GM19455 (cell line): ENCODE data around the gene FAM204A.

Source experiments
- ATAC-seq: cut with Tn5 transposase; IDR thresholded peaks from one replicate; pipeline ENCODE4 v1.9.1; 2021; ENCODE audit not compliant: unreplicated experiment

The FAM204A gene

GRCh38 chr10:118332948-118333710 lies 9.0 kb downstream of the FAM204A start:
- ATAC-seq, result no peak

- no peak for ATAC-seq
Measured at GRCh38 chr10:118332236-118332635, 9.9 kb downstream of the FAM204A start.

GRCh38 chr10:118330295-118331076 lies 11.6 kb downstream of the FAM204A start:
- no peak for ATAC-seq

GRCh38 chr10:118324140-118324539 lies 18.0 kb downstream of the FAM204A start:
- no peak for ATAC-seq

- ATAC-seq, result no peak
Measured at GRCh38 chr10:118321724-118322575, 20.2 kb downstream of the FAM204A start.

- no peak for ATAC-seq
Measured at GRCh38 chr10:118315629-118316028, 26.5 kb downstream of the FAM204A start.

GRCh38 chr10:118314882-118315281 lies 27.2 kb downstream of the FAM204A start:
- ATAC-seq, result no peak

GRCh38 chr10:118311505-118311904 lies 30.6 kb downstream of the FAM204A start:
- ATAC-seq, result no peak

- no peak for ATAC-seq
Measured at GRCh38 chr10:118310822-118311221, 31.3 kb downstream of the FAM204A start.

GRCh38 chr10:118309911-118310310 lies 32.2 kb downstream of the FAM204A start:
- ATAC-seq, result no peak

- ATAC-seq, result no peak
Measured at GRCh38 chr10:118308664-118309063, 33.5 kb downstream of the FAM204A start.

- ATAC-seq, result no peak
Measured at GRCh38 chr10:118307859-118308258, 34.3 kb downstream of the FAM204A start.

- no peak for ATAC-seq
Measured at GRCh38 chr10:118307220-118307619, 34.9 kb downstream of the FAM204A start.

GRCh38 chr10:118305730-118306129 lies 36.4 kb downstream of the FAM204A start:
- ATAC-seq, result no peak

- ATAC-seq, result no peak
Measured at GRCh38 chr10:118304521-118304920, 37.6 kb downstream of the FAM204A start.

- ATAC-seq, result no peak
Measured at GRCh38 chr10:118301211-118301610, 40.9 kb downstream of the FAM204A start.

GRCh38 chr10:118300320-118300719 lies 41.8 kb downstream of the FAM204A start:
- ATAC-seq, result no peak

GRCh38 chr10:118298787-118299186 lies 43.3 kb downstream of the FAM204A start:
- ATAC-seq, result no peak

- no peak for ATAC-seq
Measured at GRCh38 chr10:118291122-118291521, 51.0 kb downstream of the FAM204A start.

- ATAC-seq, result no peak
Measured at GRCh38 chr10:118290471-118290995, 51.6 kb downstream of the FAM204A start.
